T-helper 2 cell treated with Interferon-gamma antibody and Interleukin-4, amounts not matched to agents 5 μg/mL and 100 μg/mL, for 36 hours (primary cell): Measurements from ENCODE around the gene SETD2.

Experiments
- DNase-seq: peaks from one replicate; pipeline ENCODE4 v3.0.0; 2021; ENCODE audit warnings: low spot score
- H3K27ac Mint-ChIP-seq: one replicate; pipeline ENCODE4 v1.8.0; 2021; ENCODE audit warnings: mild to moderate bottlenecking, mixed read lengths
- H3K27me3 Mint-ChIP-seq: one replicate; pipeline ENCODE4 v1.8.0; 2021; ENCODE audit warnings: low read depth, mixed read lengths
- H3K36me3 Mint-ChIP-seq: one replicate; pipeline ENCODE4 v1.8.0; 2021; ENCODE audit warnings: low read depth, mixed read lengths
- H3K4me1 Mint-ChIP-seq: one replicate; pipeline ENCODE4 v1.8.0; 2021; ENCODE audit warnings: low read depth, mixed read lengths
- H3K4me3 Mint-ChIP-seq: one replicate; pipeline ENCODE4 v1.8.0; 2022; ENCODE audit warnings: mild to moderate bottlenecking, moderate library complexity, mixed read lengths
- H3K9me3 Mint-ChIP-seq: one replicate; pipeline ENCODE4 v1.8.0; 2021; ENCODE audit warnings: mixed read lengths

SETD2 gene

GRCh38 chr3:46970391-46971091 is 193.4 kb downstream of the SETD2 start:
- Mint-ChIP-seq H3K9me3 (no peaks in the 10 kb centered on the region), H3K4me3 (peak overlapping the region; percentile 78), H3K27ac (peak overlapping the region; percentile 86), H3K27me3 (no peaks in the 10 kb centered on the region), H3K36me3 (peaks cover 58% of the 10 kb centered on the region), H3K4me1 (peaks cover 76% of the 10 kb centered on the region)
- no peak for DNase-seq

- H3K4me3 Mint-ChIP-seq = no peak overlapping the region
- H3K27ac Mint-ChIP-seq = peak overlapping the region; percentile 26
- no peak for DNase-seq
- no peaks in the 10 kb centered on the region for H3K27me3 Mint-ChIP-seq
- H3K4me1 Mint-ChIP-seq = peaks cover 68% of the 10 kb centered on the region
- H3K9me3 Mint-ChIP-seq = no peaks in the 10 kb centered on the region
- peaks cover 55% of the 10 kb centered on the region for H3K36me3 Mint-ChIP-seq
Measured at GRCh38 chr3:46968783-46969428, 195.0 kb downstream of the SETD2 start.

- Mint-ChIP-seq H3K27ac (peak overlapping the region; percentile 68), H3K27me3 (no peaks in the 10 kb centered on the region), H3K9me3 (peaks cover 7% of the 10 kb centered on the region), H3K4me3 (peak overlapping the region; percentile 3), H3K36me3 (peaks cover 55% of the 10 kb centered on the region), H3K4me1 (peaks cover 63% of the 10 kb centered on the region)
- DNase-seq = no peak
Measured at GRCh38 chr3:46966811-46967210, 197.1 kb downstream of the SETD2 start.
